Measurements from ENCODE around the gene PLCB2.

The PLCB2 gene

GRCh38 chr15:40322531-40323238 lies 14.9 kb upstream of the PLCB2 start:
- Histone ChIP-seq H3K9me3 (ENCODE audit: control insufficient read depth in 1 of 2, low read length in 2 of 2) (no peaks in the 10 kb centered on the region), H3K4me1 (ENCODE audit: control insufficient read depth in 1 of 2, insufficient read depth in 2 of 2, low read length in 2 of 2) (peaks cover 5 to 36% of the 10 kb centered on the region in 2 donors), H3K4me3 (ENCODE audit: low read depth in 1 of 2, low read length in 2 of 2) (peak overlapping the region; percentile 33 to 56), H3K27ac (ENCODE audit: low read length) (peak overlapping the region; percentile 79), H3K36me3 (ENCODE audit: control insufficient read depth in 1 of 2, insufficient read depth in 2 of 2, low read length in 2 of 2) (peaks cover 0 to 5% of the 10 kb centered on the region in 2 donors), H3K27me3 (ENCODE audit: low read depth, low read length) (no peaks in the 10 kb centered on the region)

GRCh38 chr15:40320931-40321371 lies 13.2 kb upstream of the PLCB2 start:
- H3K9me3 ChIP-seq (ENCODE audit: control insufficient read depth in 1 of 2, low read length in 2 of 2) = no peaks in the 10 kb centered on the region
- no peak overlapping the region for H3K27ac ChIP-seq (ENCODE audit: low read length)
- peaks cover 5 to 21% of the 10 kb centered on the region in 2 donors for H3K4me1 ChIP-seq (ENCODE audit: control insufficient read depth in 1 of 2, insufficient read depth in 2 of 2, low read length in 2 of 2)
- H3K36me3 ChIP-seq (ENCODE audit: control insufficient read depth in 1 of 2, insufficient read depth in 2 of 2, low read length in 2 of 2) = no peaks in the 10 kb centered on the region
- H3K27me3 ChIP-seq (ENCODE audit: low read depth, low read length) = no peaks in the 10 kb centered on the region
- H3K4me3 ChIP-seq (ENCODE audit: low read depth in 1 of 2, low read length in 2 of 2) = no peak overlapping the region

GRCh38 chr15:40320409-40320808 lies 12.7 kb upstream of the PLCB2 start:
- peaks cover 5 to 16% of the 10 kb centered on the region in 2 donors for H3K4me1 ChIP-seq (ENCODE audit: control insufficient read depth in 1 of 2, insufficient read depth in 2 of 2, low read length in 2 of 2)
- H3K27me3 ChIP-seq (ENCODE audit: low read depth, low read length) = no peaks in the 10 kb centered on the region
- no peak overlapping the region for H3K27ac ChIP-seq (ENCODE audit: low read length)
- no peaks in the 10 kb centered on the region for H3K36me3 ChIP-seq (ENCODE audit: control insufficient read depth in 1 of 2, insufficient read depth in 2 of 2, low read length in 2 of 2)
- no peaks in the 10 kb centered on the region for H3K9me3 ChIP-seq (ENCODE audit: control insufficient read depth in 1 of 2, low read length in 2 of 2)
- no peak overlapping the region for H3K4me3 ChIP-seq (ENCODE audit: low read depth in 1 of 2, low read length in 2 of 2)

GRCh38 chr15:40317580-40317979 lies 9.8 kb upstream of the PLCB2 start:
- H3K9me3 ChIP-seq (ENCODE audit: control insufficient read depth in 1 of 2, low read length in 2 of 2) = no peaks in the 10 kb centered on the region
- H3K4me1 ChIP-seq (ENCODE audit: control insufficient read depth in 1 of 2, insufficient read depth in 2 of 2, low read length in 2 of 2) = peaks cover 3 to 5% of the 10 kb centered on the region in 2 donors
- no peaks in the 10 kb centered on the region for H3K36me3 ChIP-seq (ENCODE audit: control insufficient read depth in 1 of 2, insufficient read depth in 2 of 2, low read length in 2 of 2)
- no peaks in the 10 kb centered on the region for H3K27me3 ChIP-seq (ENCODE audit: low read depth, low read length)
- H3K4me3 ChIP-seq (ENCODE audit: low read depth in 1 of 2, low read length in 2 of 2) = no peak overlapping the region
- H3K27ac ChIP-seq (ENCODE audit: low read length) = no peak overlapping the region

GRCh38 chr15:40316931-40317330 lies 9.2 kb upstream of the PLCB2 start:
- peaks cover 0 to 5% of the 10 kb centered on the region in 2 donors for H3K4me1 ChIP-seq (ENCODE audit: control insufficient read depth in 1 of 2, insufficient read depth in 2 of 2, low read length in 2 of 2)
- no peaks in the 10 kb centered on the region for H3K27me3 ChIP-seq (ENCODE audit: low read depth, low read length)
- H3K36me3 ChIP-seq (ENCODE audit: control insufficient read depth in 1 of 2, insufficient read depth in 2 of 2, low read length in 2 of 2) = no peaks in the 10 kb centered on the region
- H3K4me3 ChIP-seq (ENCODE audit: low read depth in 1 of 2, low read length in 2 of 2) = no peak overlapping the region
- H3K27ac ChIP-seq (ENCODE audit: low read length) = no peak overlapping the region
- H3K9me3 ChIP-seq (ENCODE audit: control insufficient read depth in 1 of 2, low read length in 2 of 2) = no peaks in the 10 kb centered on the region

- Histone ChIP-seq H3K9me3 (ENCODE audit: control insufficient read depth in 1 of 2, low read length in 2 of 2) (no peaks in the 10 kb centered on the region), H3K4me3 (ENCODE audit: low read depth in 1 of 2, low read length in 2 of 2) (no peak overlapping the region), H3K27ac (ENCODE audit: low read length) (no peak overlapping the region), H3K4me1 (ENCODE audit: control insufficient read depth in 1 of 2, insufficient read depth in 2 of 2, low read length in 2 of 2) (no peaks in the 10 kb centered on the region), H3K36me3 (ENCODE audit: control insufficient read depth in 1 of 2, insufficient read depth in 2 of 2, low read length in 2 of 2) (no peaks in the 10 kb centered on the region), H3K27me3 (ENCODE audit: low read depth, low read length) (no peaks in the 10 kb centered on the region)
These were observed 7.1 kb upstream of the PLCB2 start for GRCh38 chr15:40314723-40315276.

GRCh38 chr15:40313531-40314398 lies 6.0 kb upstream of the PLCB2 start:
- Histone ChIP-seq H3K4me1 (ENCODE audit: control insufficient read depth in 1 of 2, insufficient read depth in 2 of 2, low read length in 2 of 2) (peaks cover 0 to 3% of the 10 kb centered on the region in 2 donors), H3K27ac (ENCODE audit: low read length) (no peak overlapping the region), H3K27me3 (ENCODE audit: low read depth, low read length) (no peaks in the 10 kb centered on the region), H3K36me3 (ENCODE audit: control insufficient read depth in 1 of 2, insufficient read depth in 2 of 2, low read length in 2 of 2) (no peaks in the 10 kb centered on the region), H3K4me3 (ENCODE audit: low read depth in 1 of 2, low read length in 2 of 2) (no peak overlapping the region), H3K9me3 (ENCODE audit: control insufficient read depth in 1 of 2, low read length in 2 of 2) (no peaks in the 10 kb centered on the region)

- Histone ChIP-seq H3K27me3 (ENCODE audit: low read depth, low read length) (no peaks in the 10 kb centered on the region), H3K4me1 (ENCODE audit: control insufficient read depth in 1 of 2, insufficient read depth in 2 of 2, low read length in 2 of 2) (peaks cover 0 to 3% of the 10 kb centered on the region in 2 donors), H3K4me3 (ENCODE audit: low read depth in 1 of 2, low read length in 2 of 2) (no peak overlapping the region), H3K36me3 (ENCODE audit: control insufficient read depth in 1 of 2, insufficient read depth in 2 of 2, low read length in 2 of 2) (no peaks in the 10 kb centered on the region), H3K27ac (ENCODE audit: low read length) (no peak overlapping the region), H3K9me3 (ENCODE audit: control insufficient read depth in 1 of 2, low read length in 2 of 2) (no peaks in the 10 kb centered on the region)
These were observed 4.8 kb upstream of the PLCB2 start for GRCh38 chr15:40312370-40313158.

- Histone ChIP-seq H3K27me3 (ENCODE audit: low read depth, low read length) (no peaks in the 10 kb centered on the region), H3K27ac (ENCODE audit: low read length) (no peak overlapping the region), H3K4me3 (ENCODE audit: low read depth in 1 of 2, low read length in 2 of 2) (no peak overlapping the region), H3K4me1 (ENCODE audit: control insufficient read depth in 1 of 2, insufficient read depth in 2 of 2, low read length in 2 of 2) (peaks cover 0 to 7% of the 10 kb centered on the region in 2 donors), H3K36me3 (ENCODE audit: control insufficient read depth in 1 of 2, insufficient read depth in 2 of 2, low read length in 2 of 2) (no peaks in the 10 kb centered on the region), H3K9me3 (ENCODE audit: control insufficient read depth in 1 of 2, low read length in 2 of 2) (no peaks in the 10 kb centered on the region)
These were observed 3.3 kb upstream of the PLCB2 start for GRCh38 chr15:40310993-40311392.

GRCh38 chr15:40310001-40310959 lies 2.5 kb upstream of the PLCB2 start:
- Histone ChIP-seq H3K27me3 (ENCODE audit: low read depth, low read length) (no peaks in the 10 kb centered on the region), H3K4me1 (ENCODE audit: control insufficient read depth in 1 of 2, insufficient read depth in 2 of 2, low read length in 2 of 2) (peaks cover 0 to 7% of the 10 kb centered on the region in 2 donors), H3K36me3 (ENCODE audit: control insufficient read depth in 1 of 2, insufficient read depth in 2 of 2, low read length in 2 of 2) (no peaks in the 10 kb centered on the region), H3K4me3 (ENCODE audit: low read depth in 1 of 2, low read length in 2 of 2) (no peak overlapping the region), H3K9me3 (ENCODE audit: control insufficient read depth in 1 of 2, low read length in 2 of 2) (no peaks in the 10 kb centered on the region), H3K27ac (ENCODE audit: low read length) (no peak overlapping the region)
